GM19395 (cell line): Measurements from ENCODE around the gene SMYD5.

Experiments used
- ATAC-seq: cut with Tn5 transposase; IDR thresholded peaks from one replicate; pipeline ENCODE4 v1.9.1; 2021; ENCODE audit warnings: mild to moderate bottlenecking, moderate library complexity; ENCODE audit not compliant: unreplicated experiment

SMYD5 gene

DNA sequence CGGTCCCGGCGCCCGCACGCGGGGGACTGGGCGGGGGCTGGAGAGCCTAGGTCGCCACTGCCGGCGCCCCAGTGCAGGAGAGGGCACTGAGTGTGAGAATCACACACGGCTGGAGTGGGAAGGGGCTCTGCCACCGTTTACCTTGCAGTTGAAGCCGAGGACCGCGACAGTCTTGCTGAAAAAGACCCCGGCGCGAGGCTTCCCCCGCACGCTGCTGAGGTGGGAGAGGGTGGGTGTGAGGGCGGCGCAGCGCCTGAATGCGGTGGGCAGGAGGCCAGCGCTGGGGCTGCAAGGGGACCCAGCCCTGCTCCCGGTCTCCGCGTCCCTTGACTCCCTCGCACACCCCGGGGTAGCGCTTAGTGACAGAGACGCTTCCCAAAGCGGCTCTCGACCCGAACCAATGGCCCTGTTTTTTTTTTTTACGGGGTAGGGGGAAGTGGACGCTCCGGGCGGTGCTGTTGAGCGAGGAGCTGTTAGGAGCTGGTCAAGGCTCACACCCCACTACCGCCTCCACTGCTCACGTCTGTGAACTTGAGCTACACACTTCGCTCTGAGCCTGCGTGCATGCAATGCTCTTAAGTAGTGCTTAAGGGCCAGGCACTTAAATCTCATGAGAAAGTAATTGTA is 10.9 kb upstream of the SMYD5 start:
- ATAC-seq = no peak

DNA sequence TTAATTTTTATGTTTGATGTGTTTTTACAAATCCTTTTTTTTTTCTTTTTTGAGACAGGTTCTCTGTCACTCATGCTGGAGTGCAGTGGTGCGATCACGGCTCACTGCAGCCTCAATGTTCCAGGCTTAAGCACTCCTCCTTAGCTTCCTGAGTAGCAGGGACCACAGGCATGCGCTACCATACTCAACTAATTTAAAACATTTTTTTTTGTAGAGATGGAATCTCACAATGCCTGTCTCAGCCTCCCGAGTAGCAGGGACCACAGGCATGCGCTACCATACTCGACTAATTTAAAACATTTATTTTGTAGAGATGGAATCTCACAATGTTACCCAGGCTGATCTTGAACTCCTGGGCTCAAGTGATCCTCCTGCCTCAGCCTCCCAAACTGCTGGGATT is 8.4 kb upstream of the SMYD5 start:
- no peak for ATAC-seq

DNA sequence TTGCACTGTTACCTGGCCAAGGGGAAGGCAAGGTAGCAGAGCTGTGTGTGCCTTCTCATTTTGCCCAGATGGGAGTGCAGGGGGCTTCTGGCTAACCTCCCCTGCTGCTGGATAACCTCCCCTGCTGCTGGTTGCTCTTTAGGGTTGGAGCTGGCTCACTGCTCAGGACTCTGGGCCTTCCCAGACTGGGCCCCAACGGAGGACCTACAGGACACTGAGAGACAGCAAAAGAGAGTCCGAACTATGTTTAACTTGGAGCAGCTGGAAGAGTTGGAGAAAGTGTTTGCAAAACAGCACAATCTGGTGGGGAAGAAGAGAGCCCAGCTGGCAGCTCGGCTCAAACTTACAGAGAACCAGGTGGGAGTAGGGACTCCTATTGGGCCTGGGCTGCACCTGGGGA is 5.8 kb upstream of the SMYD5 start:
- no peak for ATAC-seq

DNA sequence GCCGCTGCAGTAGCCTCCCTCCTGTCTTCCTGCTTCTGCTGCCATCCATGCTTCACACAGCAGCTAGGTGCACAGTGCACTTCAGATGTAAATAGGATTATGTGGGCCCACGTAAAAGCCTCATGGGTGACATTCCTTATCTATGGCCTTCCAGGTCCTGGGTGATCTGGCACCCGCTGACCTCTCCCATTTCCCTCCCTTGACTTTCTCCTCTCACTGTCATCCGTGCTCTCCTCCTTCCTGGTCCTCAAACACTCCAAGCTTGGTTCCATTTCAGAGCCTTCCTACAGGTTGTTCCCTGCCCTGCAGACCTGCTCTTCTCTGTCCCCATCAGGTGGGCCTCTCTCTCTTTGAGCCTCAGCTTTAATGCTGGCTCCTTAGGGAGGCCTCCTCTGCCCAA is 4.0 kb upstream of the SMYD5 start:
- ATAC-seq = no peak

DNA sequence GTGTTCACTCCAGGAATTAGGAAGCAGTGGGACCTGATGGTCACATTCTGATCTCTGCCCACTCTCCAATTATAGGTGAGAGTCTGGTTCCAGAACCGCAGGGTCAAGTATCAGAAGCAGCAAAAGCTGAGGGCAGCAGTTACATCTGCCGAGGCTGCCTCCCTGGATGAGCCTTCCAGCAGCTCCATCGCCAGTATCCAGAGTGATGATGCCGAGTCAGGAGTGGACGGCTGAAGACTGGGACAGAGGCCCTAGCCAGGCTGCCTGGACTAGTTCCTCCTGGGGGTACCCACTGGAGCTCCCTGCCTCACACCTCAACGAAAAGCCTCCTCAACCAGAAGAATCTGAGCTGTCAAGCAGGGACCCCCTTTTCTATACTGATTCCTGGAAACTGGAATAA is 3.3 kb upstream of the SMYD5 start:
- ATAC-seq = no peak

DNA sequence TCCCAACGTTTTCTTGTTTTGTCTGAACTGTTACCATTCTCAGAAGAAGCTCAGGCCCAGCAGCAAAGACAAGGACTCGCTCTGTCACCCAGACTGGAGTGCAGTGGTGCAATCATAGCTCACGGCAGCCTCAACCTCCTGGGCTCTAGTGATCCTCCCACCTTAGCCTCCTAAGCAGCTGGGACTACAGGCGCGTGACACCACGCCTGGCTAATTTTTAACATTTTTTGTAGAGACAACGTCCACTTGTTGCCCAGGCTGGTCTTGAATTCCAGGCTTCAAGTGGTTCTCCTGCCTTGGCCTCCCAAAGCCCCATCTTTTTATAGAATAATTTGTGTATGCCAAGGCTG is 2.0 kb upstream of the SMYD5 start:
- no peak for ATAC-seq

DNA sequence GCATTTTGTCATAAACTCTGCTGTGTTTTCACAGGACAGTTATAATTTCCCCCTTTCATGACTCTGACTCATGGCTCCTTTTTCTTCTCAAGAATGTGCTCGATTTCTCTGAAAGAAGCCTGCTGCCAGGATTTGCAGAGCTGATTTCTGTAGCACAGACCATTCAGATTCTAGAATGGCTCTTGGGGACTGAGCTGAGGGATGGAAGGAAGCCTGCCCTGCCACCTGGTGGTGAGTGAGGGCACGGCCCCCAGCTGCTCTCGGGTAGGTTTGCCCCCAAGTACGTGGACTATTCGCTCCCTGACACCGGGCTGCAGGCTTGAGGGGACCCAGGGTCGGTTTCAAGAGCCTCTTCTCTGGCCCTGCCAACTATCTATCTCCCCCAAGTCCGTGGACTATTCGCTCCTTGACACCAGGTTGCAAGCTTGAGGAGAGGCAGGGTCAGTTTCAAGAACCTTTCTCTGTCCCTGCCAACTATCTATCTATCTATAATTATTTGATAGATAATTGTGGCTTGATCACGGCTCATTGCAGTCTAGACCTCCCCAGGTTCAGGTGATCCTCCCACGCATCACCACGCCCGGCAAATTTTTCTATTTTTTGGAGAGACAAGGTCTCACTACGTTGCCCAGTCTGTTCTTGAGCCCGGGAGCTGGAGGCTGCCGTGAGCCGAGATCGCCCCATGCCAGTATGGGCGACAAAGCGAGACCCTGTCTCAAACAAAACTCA is 1.4 kb upstream of the SMYD5 start:
- peak; percentile 75 for ATAC-seq

DNA sequence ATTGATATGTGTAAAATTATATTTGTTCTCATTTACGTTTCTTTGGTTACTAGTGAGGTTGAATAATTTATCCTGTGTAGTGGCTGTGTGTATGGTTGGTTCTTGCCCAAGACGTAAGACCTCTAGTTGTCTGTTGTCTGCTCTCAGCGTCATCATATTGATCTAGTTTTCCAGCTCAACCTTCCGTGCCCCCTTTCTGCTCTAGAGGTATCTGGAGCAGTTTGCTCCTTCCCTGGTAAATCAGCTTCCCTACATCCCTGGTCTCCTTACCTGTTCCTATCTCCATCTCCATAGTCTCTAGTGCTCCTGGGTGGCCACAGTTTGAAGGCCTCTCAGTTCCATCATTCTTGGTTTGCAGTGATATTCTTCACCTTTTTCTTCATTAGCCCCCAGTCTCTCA is 1.2 kb downstream of the SMYD5 start:
- no peak for ATAC-seq

DNA sequence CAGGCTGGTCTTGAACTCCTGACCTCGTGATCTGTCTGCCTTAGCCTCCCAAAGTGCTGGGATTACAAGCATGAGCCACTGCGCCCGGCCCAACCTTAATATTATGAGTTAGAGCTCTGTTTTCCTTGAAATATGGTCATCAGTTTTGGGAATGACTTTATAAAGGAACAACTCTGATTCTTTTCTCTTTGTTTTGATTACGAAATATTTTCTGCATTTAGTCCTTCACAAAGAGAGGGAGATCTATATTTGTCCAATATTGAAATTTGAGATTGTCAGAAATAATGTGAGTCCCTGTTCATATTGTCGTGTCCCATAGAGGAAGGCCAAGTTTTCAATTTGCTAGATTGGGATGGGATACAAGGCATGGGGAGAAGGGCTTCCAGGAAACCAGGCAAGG is 3.1 kb downstream of the SMYD5 start:
- ATAC-seq = no peak

DNA sequence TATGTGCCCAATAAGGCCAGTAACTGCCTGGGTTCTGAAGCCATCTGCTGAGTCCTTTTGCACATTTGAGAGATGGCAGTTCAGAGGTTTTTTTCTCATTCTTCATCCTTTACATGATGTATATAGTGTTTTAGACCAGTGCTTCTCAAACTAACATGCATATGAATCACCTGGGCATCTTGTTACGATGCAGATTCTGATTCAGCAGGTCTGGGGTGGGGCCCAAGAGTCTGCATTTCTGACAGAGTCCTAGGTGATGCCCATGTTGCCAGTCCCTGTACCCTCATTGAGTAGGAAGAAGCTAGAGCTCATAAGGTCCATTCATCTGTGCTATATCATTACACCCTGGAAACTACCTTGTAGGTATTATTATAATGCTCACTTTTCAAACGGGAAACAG is 3.8 kb downstream of the SMYD5 start:
- no peak for ATAC-seq

DNA sequence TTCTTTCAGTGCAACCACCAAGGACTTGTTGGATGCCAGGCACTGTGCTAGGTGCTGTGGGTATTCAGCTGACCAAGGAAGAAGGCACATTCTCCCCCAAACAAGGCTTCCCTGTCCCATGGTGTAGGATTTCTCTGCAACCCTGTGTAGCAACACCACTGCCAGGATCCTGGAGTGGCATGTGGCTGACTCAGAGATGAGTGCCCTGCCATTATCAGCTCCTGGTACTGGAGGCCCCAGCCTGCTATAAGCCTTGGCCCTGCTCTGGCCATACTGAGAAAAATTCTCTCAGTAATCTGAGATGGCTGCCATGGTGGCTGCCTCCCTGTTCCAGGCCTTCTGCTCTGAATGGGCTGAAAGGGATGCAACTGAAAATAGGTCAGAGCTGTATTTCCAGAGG is 4.3 kb downstream of the SMYD5 start:
- ATAC-seq = no peak

DNA sequence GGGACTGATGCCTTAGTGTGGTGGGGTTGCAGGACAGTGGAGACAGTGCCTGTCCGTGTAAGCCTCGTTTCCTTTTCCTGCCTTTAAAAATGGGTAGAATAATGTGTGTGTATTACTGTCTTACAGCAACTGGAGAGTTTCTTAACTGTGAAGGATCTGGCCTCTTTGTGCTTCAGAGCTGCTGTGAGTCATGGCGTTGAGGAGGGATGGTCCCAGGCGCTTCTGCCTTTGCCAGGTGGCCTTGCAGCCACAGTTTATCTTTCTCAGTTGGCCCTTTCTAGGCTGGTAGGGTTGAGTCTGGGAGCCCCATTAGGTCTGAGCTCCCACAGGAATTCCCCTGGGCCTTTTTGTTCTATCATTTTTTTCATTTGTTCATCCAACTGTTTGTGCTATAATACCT is 9.8 kb downstream of the SMYD5 start:
- ATAC-seq = no peak

DNA sequence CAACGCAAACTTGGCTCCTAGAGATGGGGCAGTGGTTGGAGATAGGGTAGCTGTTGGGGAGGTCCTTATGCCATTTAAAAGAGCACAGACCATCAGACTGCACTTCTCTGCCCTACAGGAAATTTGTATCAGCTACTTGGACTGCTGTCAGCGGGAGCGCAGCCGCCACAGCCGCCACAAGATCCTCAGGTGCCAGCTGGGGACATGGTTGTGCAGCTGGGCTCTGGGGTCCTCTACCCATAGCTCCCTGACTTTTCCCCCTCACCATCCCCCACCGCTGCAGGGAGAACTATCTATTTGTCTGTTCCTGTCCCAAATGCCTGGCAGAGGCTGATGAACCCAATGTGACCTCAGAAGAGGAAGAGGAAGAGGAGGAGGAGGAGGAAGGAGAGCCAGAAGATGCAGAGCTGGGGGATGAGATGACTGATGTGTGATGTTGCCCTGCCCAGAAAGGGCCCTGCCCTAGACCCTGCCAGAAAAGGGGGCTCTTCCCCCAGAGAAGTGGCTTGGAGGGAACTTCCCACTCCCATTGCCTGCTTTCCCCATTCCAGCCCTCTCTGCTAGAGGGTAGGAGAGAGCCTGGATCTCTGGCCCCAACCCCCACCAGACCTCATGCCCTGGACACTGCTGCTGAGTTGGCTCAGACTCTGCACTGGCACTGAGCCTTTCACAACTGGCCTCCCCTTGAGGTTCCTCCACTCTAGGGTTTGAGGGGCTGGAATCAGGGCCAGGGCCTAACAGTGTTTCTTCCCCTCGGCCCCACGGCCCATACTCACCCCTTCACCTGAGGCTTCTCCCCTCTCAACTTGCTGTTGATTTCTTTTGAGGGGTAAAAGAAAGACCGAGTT is 11.7 kb downstream of the SMYD5 start:
- ATAC-seq = no peak

DNA sequence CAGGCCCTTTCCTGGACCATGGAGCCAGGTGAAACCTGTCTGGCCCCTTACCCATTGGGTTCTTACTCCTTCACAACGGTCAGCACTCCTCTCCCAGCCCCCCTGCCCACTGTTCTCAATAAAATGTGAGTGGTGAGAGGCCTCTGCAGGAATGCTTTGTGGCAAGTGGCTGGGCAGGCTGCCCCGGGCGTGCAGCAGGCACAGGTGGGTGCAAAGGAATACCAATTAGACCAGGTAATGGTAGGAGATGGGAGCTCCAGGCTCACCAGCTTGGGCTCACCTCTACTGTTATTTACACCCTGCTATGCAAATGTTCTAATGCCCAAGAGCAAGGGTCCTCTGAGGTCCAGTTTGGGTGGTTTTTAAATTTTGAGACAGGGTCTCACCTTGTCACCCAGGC is 13.0 kb downstream of the SMYD5 start:
- no peak for ATAC-seq

DNA sequence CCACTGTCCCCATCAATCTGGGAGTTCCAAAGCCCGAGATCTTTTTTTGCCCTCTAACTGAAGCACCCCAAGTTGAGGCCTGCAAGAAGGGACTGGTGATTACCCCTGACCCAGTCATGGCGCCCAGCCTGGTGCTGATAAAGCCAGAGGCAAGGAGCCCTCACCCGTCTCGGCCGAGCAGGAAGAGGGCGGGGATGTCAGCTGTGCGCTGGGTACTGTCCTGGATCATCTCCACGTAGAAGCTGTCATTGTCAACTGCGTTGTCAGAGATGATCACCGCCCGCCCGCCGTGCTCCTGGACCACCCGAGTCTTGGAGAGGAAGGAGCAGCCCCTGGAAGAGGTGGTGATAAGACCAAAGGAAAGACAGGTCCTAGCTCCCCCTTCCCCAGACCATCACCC is 14.6 kb downstream of the SMYD5 start:
- ATAC-seq = no peak

DNA sequence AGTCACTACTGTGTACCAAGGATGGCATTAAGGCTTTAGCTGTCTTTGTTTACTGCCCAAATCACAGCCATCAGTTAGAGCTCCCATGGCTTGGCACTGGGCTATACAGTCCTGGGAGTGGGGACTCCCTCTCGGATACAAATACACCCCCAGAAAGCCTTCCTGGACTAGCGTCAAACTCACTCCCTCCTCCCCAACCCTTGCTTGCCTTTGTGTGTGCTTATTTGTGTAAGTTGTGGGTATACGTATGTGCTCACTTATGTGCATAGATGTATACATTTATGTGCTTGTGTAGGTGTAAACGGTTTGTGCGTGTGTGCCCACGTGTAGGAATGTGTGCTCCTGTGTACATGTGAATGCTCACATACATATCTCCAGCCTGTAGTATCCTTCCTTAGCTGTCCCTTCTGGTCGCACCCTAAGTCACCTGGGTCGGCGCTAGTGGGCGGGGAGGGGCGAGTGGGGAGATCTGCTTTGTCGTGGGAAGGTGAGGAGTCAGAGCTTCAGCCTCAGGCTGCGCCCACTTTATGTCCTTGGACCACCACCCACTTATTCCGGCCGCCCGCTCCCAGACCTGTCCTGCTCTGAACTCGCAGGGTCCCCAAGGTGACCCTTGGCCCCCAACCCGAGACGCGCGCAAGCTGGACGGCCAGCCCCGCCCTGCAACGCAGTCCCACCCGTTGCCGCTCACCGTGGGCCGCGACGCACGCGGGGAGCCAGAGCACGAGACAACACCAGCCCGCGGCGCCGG is 18.5 kb downstream of the SMYD5 start:
- peak; percentile 10 for ATAC-seq

DNA sequence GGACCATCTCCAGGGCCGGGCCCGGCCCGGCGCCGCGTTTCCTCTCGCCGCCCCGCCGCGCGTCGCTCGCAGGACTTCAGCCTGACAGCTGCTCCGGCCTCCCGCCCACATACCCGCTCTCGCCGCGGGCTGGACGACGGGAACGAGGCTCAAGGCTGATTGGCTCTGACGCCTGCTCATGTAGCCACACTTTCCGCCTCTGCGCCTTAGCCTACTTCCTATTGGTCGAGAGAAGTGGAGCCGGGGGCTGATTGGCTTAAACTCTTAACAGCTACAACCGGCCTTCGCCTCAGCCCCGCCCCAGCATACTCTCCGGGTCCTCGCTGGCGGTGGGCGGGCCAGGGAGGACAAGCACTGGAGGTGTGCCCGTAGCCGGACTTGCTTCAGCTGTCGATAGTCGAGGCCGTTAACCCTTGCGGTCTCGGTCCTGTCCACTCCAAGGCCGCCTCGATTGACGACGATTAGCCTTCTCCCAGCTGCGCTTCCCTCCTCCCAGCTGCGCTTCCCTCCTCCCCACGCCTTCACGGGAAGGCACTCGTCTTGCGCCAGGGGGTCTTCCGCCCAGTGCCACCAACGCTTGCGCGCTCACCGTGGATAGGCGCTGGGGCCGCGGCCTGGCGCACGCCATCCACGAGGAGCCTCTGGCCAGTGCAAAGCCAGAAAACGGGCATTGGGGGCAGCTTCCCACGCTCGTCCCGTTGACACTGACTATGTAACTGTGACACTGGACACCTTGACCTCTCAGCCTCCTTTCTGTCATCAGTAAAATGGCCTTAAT is 19.3 kb downstream of the SMYD5 start, which contains the start of gene PRADC1:
TSS of gene PRADC1 (minus strand) at position 86 of the 778 bp plus-strand sequence. CDS start at position 7, 79 bp downstream.
- peak; percentile 93 for ATAC-seq

DNA sequence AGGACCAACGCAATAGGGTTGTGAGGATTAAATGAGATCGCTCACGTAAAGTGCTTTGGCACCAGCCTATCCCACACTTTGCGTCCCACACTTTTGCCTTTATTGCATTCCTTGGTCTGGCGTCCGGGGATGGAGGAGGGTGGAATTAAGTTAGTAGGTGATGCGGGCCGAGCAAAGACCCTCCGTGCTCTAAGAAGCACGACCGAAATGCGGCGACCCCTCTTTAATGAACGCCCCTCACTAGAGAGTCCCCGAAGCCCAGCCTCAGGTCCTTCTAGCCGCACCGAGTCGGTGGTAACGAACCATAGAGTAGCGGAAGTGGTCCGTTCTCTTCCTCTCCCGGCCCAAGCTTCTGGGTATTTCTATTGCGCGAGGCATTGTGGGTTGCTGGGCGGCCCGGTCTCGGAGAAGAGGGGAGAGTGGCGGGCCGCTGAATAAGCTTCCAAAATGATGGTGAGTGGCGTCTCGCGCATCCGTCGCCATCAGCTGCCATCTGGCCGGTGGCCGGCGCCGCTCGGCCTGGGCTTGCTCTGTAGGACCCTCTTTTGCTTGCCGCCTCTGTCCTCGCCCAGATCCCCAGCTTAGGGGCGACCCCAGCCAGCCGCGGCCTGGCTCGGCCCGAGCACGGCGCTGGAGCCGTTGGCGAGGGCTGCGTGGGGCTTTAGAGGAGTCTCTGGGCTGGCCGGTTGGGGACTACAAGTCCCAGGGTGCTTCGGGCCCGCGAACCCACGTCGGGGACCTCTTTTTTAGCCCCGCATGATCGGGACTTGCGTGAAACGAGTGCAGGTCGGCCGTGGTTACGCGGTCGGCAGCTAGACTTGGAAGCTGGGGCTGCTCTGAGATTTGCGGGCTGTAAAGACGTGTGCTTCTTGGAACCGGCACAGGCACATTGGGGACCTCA is 20.1 kb downstream of the SMYD5 start, which contains the start of gene CCT7:
TSS of gene CCT7 (plus strand) at position 377 of the 901 bp plus-strand sequence. CDS start at position 448, 71 bp downstream.
- peak; percentile 63 for ATAC-seq

DNA sequence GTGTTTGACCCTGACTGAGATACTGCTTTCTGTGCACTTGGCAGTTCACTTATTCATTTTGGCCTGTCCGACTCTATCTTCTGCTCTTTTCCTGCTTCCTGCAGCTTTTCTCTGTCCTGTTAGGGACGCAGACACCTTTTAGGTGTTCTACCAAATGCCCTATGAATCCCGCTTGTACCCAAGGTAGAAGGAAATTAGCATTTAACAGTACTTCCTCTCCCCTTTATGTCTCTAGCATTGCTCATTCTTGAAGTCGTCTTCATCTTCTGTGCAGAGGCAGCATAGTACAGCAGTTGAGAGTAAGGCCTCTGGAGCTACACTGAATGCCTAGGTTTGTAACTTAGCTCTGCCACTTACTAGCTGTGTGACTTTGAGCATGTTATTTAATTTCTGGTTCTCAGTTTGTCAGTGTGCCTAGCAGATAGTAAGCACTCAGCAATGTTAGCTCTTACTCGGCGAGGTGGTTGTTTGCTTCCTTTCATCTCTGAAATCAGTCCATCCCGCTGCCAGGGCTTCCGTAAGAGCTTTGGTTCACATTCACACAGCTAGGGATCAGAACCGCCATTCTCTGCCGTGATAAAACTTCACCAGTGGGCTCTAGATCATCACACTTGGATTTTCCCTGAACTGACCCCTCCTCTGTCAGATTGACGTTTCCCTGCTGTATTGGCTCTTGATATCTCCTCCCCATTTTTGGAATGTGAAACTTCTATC is 21.4 kb downstream of the SMYD5 start:
- no peak for ATAC-seq
